GM12873 (cell line): ENCODE measurements around the gene YIPF6.

Source experiments
- TF ChIP-seq, protein P1 (sequence below): IDR thresholded peaks from 2 replicates; pipeline ENCODE4 v1.5.1; 2012; ENCODE audit warnings: low read depth, mild to moderate bottlenecking, moderate library complexity, low read length, control low read depth; ENCODE audit not compliant: insufficient read depth; ENCODE audit errors: missing control alignments

YIPF6 gene

DNA sequence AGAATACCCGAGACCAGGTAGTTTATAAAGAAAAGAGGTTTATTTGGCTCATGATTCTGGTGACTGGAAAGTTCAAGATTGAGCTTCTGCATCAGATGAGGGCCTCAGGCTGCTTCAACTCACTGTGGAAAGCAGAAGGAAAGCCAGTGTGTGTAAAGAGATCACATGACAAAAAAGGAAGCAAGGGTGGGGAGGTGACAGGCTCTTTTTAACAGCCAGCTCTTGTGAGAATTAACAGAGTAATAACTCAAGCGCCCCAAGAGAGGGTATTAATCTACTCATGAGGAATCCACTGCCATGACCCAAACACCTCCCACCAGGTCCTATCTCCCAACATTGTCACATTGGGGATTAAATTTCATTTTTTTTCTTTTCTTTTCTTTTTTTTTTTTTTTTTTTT is 6.3 kb upstream of the YIPF6 start:
- TF ChIP-seq, protein P1, sequence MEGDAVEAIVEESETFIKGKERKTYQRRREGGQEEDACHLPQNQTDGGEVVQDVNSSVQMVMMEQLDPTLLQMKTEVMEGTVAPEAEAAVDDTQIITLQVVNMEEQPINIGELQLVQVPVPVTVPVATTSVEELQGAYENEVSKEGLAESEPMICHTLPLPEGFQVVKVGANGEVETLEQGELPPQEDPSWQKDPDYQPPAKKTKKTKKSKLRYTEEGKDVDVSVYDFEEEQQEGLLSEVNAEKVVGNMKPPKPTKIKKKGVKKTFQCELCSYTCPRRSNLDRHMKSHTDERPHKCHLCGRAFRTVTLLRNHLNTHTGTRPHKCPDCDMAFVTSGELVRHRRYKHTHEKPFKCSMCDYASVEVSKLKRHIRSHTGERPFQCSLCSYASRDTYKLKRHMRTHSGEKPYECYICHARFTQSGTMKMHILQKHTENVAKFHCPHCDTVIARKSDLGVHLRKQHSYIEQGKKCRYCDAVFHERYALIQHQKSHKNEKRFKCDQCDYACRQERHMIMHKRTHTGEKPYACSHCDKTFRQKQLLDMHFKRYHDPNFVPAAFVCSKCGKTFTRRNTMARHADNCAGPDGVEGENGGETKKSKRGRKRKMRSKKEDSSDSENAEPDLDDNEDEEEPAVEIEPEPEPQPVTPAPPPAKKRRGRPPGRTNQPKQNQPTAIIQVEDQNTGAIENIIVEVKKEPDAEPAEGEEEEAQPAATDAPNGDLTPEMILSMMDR = no peak

- TF ChIP-seq, protein P1 = no peak
Measured at GRCh38 chrX:68498044-68498507, 775 bp upstream of the YIPF6 start.

DNA sequence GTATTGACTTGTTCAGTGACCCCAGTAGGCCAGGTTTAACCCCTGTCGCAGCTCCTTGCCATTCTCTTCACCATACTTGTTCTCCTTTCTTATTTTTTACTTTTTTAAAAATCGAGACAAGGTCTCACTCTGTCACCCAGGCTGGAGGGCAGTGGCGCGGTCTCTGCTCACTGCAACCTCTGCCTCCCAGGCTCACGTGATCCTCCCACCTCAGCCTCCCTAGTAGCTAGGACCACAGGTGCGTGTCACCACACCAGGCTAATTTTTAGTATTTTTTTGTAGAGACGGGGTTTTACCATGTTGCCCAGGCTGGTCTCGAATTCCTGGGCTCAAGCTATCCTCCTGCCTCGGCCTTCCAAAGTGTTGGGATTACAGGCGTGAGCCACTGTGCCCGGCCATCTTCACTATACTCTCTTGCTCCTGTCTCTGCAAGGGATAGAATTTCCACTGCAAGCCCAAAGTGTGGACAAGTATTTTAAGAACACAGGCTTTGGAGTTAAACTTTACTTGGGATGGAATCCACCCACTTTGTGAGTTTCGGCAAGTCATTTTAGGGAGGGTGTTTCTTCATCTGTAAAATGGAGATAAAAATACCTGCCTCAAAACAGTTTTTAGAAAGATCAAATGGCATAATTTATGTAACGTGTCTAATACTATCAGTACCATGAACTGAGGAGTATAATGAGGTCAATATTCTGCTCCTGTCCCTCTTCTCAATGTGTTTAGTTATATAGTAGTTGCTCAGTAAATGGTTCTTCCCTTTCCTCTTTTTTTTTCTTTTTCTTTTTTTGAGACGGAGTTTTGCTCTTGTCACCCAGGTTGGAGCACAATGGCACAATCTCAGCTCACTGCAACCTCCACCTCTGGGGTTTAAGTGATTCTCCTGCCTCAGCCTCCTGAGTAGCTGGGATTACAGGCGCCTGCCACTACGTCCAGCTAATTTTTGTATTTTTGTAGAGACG is 973 bp downstream of the YIPF6 start:
- TF ChIP-seq, protein P1 = no peak

GRCh38 chrX:68503836-68504636 is 5.2 kb downstream of the YIPF6 start:
- TF ChIP-seq, protein P1 = no peak

- TF ChIP-seq, protein P1 = no peak
Measured at GRCh38 chrX:68506649-68507048, 7.8 kb downstream of the YIPF6 start.

DNA sequence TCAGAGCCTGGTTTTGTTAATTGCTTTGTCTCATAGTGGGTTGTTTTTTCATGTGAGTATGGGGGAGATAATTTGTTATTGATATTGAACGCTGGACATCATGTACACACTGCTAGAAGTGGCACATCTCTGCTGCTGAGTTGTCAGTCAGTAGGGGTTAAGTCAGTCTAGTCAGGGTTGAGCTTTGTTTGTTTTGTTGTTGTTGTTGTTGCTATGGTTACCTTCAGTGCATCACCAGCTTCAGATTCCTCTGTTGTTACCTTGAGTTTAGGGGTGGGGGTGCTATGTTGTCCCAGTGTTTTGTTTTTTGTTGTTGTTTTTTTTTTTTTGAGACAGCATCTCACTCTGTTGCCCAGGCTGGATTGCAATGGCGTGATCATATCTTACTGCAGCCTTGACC is 9.9 kb downstream of the YIPF6 start:
- TF ChIP-seq, protein P1 = no peak

DNA sequence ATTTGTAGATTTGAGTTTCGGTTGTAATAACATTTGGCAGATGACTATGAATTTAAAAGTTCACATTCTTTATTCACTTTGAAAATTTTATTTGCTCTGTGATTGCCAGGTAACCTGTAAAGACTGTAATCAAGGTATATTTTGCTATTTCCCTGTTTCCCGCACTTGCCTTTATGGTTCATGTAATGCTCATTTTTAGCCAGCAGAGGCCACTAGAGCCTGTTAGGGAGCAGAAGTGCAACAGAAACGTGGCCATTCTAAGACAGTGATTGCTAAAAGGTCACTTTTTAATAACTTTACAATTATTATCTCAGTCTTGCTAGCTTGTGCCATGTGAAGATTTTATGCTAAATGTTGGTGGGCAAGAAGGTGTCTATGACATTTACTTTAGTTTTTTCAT is 12.4 kb downstream of the YIPF6 start:
- TF ChIP-seq, protein P1 = peak; percentile 81
